Measurements from ENCODE around the gene DNAJC17. TPM values are rescaled to one million over a fixed set of nuclear protein-coding genes. Genes with fewer than 3 reads are reported as not detected.

Gene DNAJC17
- total RNA-seq, 4 donors from 2014 or later = 7.8 to 20.5 (median 17.8) TPM

- no peak for ATAC-seq
- peaks cover 57% of the 10 kb centered on the region for H3K27me3 ChIP-seq
- H3K4me3 ChIP-seq = no peak overlapping the region
- H3K9me3 ChIP-seq = no peaks in the 10 kb centered on the region
- no peaks in the 10 kb centered on the region for H3K36me3 ChIP-seq
- peaks cover 4 to 20% (median 11%) of the 10 kb centered on the region in 3 donors for H3K4me1 ChIP-seq
- no peak overlapping the region for H3K27ac ChIP-seq
- TF ChIP-seq POLR2AphosphoS5 (IDR thresholded peaks at IDR 0.05) = no peak
- TF ChIP-seq CTCF (IDR thresholded peaks at IDR 0.05) = no peak
- no peak for TF ChIP-seq EP300 (IDR thresholded peaks at IDR 0.05)
- TF ChIP-seq POLR2A (IDR thresholded peaks at IDR 0.05) = no peak
Observed at GRCh38 chr15:40846841-40847222, 39.6 kb upstream of the DNAJC17 start.

GRCh38 chr15:40845511-40846284 is 38.4 kb upstream of the DNAJC17 start:
- Histone ChIP-seq H3K27me3 (peaks cover 58% of the 10 kb centered on the region), H3K4me3 (no peak overlapping the region), H3K9me3 (no peaks in the 10 kb centered on the region), H3K4me1 (peaks cover 4 to 20% (median 11%) of the 10 kb centered on the region in 3 donors), H3K36me3 (no peaks in the 10 kb centered on the region), H3K27ac (no peak overlapping the region)
- 67 to 93% methylated on average over 3 of the region's 8 CpGs for WGBS, 2 donors (ENCODE audit: low coverage in 1 of 2)
- no peak for ATAC-seq
- no peak for TF ChIP-seq POLR2A (IDR thresholded peaks at IDR 0.05)
- no peak for TF ChIP-seq EP300 (IDR thresholded peaks at IDR 0.05)
- no peak for TF ChIP-seq POLR2AphosphoS5 (IDR thresholded peaks at IDR 0.05)
- TF ChIP-seq CTCF (IDR thresholded peaks at IDR 0.05) = no peak

GRCh38 chr15:40845036-40845435 is 37.8 kb upstream of the DNAJC17 start:
- Histone ChIP-seq H3K9me3 (no peaks in the 10 kb centered on the region), H3K27me3 (peaks cover 58% of the 10 kb centered on the region), H3K36me3 (no peaks in the 10 kb centered on the region), H3K4me3 (peak overlapping the region in 1 of 2 donors; percentile 53), H3K4me1 (peaks cover 4 to 20% (median 11%) of the 10 kb centered on the region in 3 donors), H3K27ac (no peak overlapping the region)
- 44 to 49% methylated on average over 5 to 11 of the region's 12 CpGs for WGBS, 2 donors (ENCODE audit: low coverage in 1 of 2)
- no peak for ATAC-seq
- TF ChIP-seq CTCF (IDR thresholded peaks at IDR 0.05) (no peak), POLR2A (IDR thresholded peaks at IDR 0.05) (no peak), EP300 (IDR thresholded peaks at IDR 0.05) (no peak), POLR2AphosphoS5 (IDR thresholded peaks at IDR 0.05) (no peak)

- Histone ChIP-seq H3K9me3 (no peaks in the 10 kb centered on the region), H3K27ac (no peak overlapping the region), H3K36me3 (no peaks in the 10 kb centered on the region), H3K27me3 (peaks cover 58% of the 10 kb centered on the region), H3K4me3 (peak overlapping the region; percentile 13 to 53), H3K4me1 (peaks cover 4 to 20% (median 11%) of the 10 kb centered on the region in 3 donors)
- no peak for TF ChIP-seq EP300 (IDR thresholded peaks at IDR 0.05)
- ATAC-seq = peak; percentile 33
- 0 to 7% methylated on average over 4 of the region's 28 CpGs for WGBS, 2 donors (ENCODE audit: low coverage in 1 of 2)
Observed at GRCh38 chr15:40844696-40845030, 37.4 kb upstream of the DNAJC17 start.

GRCh38 chr15:40843885-40844695 is 36.8 kb upstream of the DNAJC17 start, which contains the start of gene SPINT1:
Gene SPINT1 (plus strand): TSS chr15:40844048. CDS start chr15:40844555, 507 bp downstream.
- ATAC-seq = no peak
- no peak for TF ChIP-seq POLR2A (IDR thresholded peaks at IDR 0.05)
- TF ChIP-seq POLR2AphosphoS5 (IDR thresholded peaks at IDR 0.05) = no peak
- no peak for TF ChIP-seq CTCF (IDR thresholded peaks at IDR 0.05)
- no peak for TF ChIP-seq EP300 (IDR thresholded peaks at IDR 0.05)
- WGBS, 2 donors (ENCODE audit: low coverage in 1 of 2) = 0% methylated on average over 11 of the region's 89 CpGs; no CpG with 5 or more reads in 1 of the 2 donors
- Histone ChIP-seq H3K27me3 (peaks cover 58% of the 10 kb centered on the region), H3K4me3 (peak within 1 kb of the TSS; percentile 13 to 53), H3K27ac (no peak within 1 kb of the TSS), H3K4me1 (peaks cover 4 to 20% (median 11%) of the 10 kb centered on the region in 3 donors), H3K36me3 (no peaks in the 10 kb centered on the region), H3K9me3 (no peaks in the 10 kb centered on the region)

Data from gastroesophageal sphincter (tissue), 4 donors.